ENCODE measurements around the gene HPGD. TPM values are rescaled to one million over a fixed set of nuclear protein-coding genes. Genes with fewer than 3 reads are reported as not detected.

The HPGD gene
- total RNA-seq, 4 donors from 2014 or later: 38.0 to 290 (median 208) TPM

- H3K4me1 ChIP-seq: no peaks in the 10 kb centered on the region
- no peak overlapping the region for H3K27ac ChIP-seq
- no peaks in the 10 kb centered on the region for H3K9me3 ChIP-seq
- TF ChIP-seq POLR2A (IDR thresholded peaks at IDR 0.05): no peak
- TF ChIP-seq CTCF (IDR thresholded peaks at IDR 0.05): no peak
- H3K4me3 ChIP-seq: no peak overlapping the region
- no peaks in the 10 kb centered on the region for H3K36me3 ChIP-seq
- DNase-seq: no peak
- H3K27me3 ChIP-seq: no peaks in the 10 kb centered on the region
Observed at GRCh38 chr4:174549721-174550120, 27.4 kb upstream of the HPGD start.

- no peak overlapping the region for H3K27ac ChIP-seq
- H3K9me3 ChIP-seq: no peaks in the 10 kb centered on the region
- H3K27me3 ChIP-seq: no peaks in the 10 kb centered on the region
- no peaks in the 10 kb centered on the region for H3K4me1 ChIP-seq
- no peak for DNase-seq
- TF ChIP-seq POLR2A (IDR thresholded peaks at IDR 0.05): no peak
- TF ChIP-seq CTCF (IDR thresholded peaks at IDR 0.05): no peak
- no peaks in the 10 kb centered on the region for H3K36me3 ChIP-seq
- H3K4me3 ChIP-seq: no peak overlapping the region
Observed at GRCh38 chr4:174545268-174545667, 23.0 kb upstream of the HPGD start.

- Histone ChIP-seq H3K4me1 (no peaks in the 10 kb centered on the region), H3K4me3 (no peak overlapping the region), H3K9me3 (no peaks in the 10 kb centered on the region), H3K27ac (no peak overlapping the region), H3K36me3 (no peaks in the 10 kb centered on the region), H3K27me3 (no peaks in the 10 kb centered on the region)
- no peak for TF ChIP-seq CTCF (IDR thresholded peaks at IDR 0.05)
- TF ChIP-seq POLR2A (IDR thresholded peaks at IDR 0.05): no peak
- no peak for DNase-seq
Observed at GRCh38 chr4:174544496-174544895, 22.2 kb upstream of the HPGD start.

GRCh38 chr4:174540175-174540574 is 17.9 kb upstream of the HPGD start:
- TF ChIP-seq CTCF (IDR thresholded peaks at IDR 0.05) (no peak), POLR2A (IDR thresholded peaks at IDR 0.05) (no peak)
- H3K9me3 ChIP-seq: no peaks in the 10 kb centered on the region
- no peaks in the 10 kb centered on the region for H3K27me3 ChIP-seq
- DNase-seq: no peak
- no peaks in the 10 kb centered on the region for H3K4me1 ChIP-seq
- H3K4me3 ChIP-seq: no peak overlapping the region
- no peaks in the 10 kb centered on the region for H3K36me3 ChIP-seq
- no peak overlapping the region for H3K27ac ChIP-seq

GRCh38 chr4:174539571-174539970 is 17.3 kb upstream of the HPGD start:
- TF ChIP-seq CTCF (IDR thresholded peaks at IDR 0.05): no peak
- TF ChIP-seq POLR2A (IDR thresholded peaks at IDR 0.05): no peak
- Histone ChIP-seq H3K9me3 (no peaks in the 10 kb centered on the region), H3K27ac (no peak overlapping the region), H3K27me3 (no peaks in the 10 kb centered on the region), H3K4me1 (no peaks in the 10 kb centered on the region), H3K4me3 (no peak overlapping the region), H3K36me3 (no peaks in the 10 kb centered on the region)
- DNase-seq: no peak

- no peaks in the 10 kb centered on the region for H3K9me3 ChIP-seq
- no peaks in the 10 kb centered on the region for H3K4me1 ChIP-seq
- no peak overlapping the region for H3K27ac ChIP-seq
- H3K36me3 ChIP-seq: no peaks in the 10 kb centered on the region
- DNase-seq: no peak
- H3K4me3 ChIP-seq: no peak overlapping the region
- no peaks in the 10 kb centered on the region for H3K27me3 ChIP-seq
- TF ChIP-seq CTCF (IDR thresholded peaks at IDR 0.05) (no peak), POLR2A (IDR thresholded peaks at IDR 0.05) (no peak)
Observed at GRCh38 chr4:174538876-174539250, 16.6 kb upstream of the HPGD start.

All from Peyer's patch (tissue), 4 donors.